ENCODE measurements around the gene PTTG1IP.

The PTTG1IP gene

DNA sequence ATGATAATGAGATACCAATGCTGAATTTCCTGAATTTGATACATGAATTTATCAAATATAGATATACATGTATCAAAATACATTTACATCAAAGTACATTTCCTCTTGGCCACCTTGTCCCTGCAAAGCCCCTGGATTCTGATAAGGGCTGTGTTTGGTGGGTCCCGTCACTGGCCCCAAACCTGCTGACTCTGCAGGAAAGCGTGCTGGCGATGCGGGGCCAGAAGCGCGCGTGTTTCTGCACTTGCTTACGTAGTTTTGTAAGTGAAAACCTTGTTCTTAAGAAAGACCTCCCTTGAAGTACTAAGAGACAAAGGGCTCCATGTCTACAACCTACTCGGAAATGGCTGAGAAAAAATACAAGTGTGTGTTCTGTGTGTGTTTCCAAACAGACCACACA, 36.2 kb upstream of the PTTG1IP start:
- DNase-seq (ENCODE audit: low read depth) = no peak

DNA sequence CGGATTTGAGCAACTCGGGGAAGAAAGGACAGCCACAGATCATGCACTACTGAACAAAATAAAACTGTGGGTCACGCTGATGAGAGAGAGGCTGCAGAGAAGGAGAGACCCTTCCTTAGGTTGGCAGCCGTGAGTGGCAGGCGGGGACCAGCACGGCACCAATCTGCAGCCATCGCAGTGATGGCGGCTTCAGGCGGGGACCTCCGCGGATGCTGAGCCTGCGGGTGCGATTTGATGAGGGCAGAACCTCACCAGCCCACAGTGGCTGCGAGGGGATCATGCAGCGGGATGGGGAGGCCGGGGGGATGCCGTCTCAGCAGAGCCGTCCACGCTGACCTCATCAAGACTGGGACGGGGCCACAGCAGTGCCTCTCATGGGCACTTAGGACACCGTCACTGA, 35.4 kb upstream of the PTTG1IP start:
- DNase-seq (ENCODE audit: low read depth) = no peak

DNA sequence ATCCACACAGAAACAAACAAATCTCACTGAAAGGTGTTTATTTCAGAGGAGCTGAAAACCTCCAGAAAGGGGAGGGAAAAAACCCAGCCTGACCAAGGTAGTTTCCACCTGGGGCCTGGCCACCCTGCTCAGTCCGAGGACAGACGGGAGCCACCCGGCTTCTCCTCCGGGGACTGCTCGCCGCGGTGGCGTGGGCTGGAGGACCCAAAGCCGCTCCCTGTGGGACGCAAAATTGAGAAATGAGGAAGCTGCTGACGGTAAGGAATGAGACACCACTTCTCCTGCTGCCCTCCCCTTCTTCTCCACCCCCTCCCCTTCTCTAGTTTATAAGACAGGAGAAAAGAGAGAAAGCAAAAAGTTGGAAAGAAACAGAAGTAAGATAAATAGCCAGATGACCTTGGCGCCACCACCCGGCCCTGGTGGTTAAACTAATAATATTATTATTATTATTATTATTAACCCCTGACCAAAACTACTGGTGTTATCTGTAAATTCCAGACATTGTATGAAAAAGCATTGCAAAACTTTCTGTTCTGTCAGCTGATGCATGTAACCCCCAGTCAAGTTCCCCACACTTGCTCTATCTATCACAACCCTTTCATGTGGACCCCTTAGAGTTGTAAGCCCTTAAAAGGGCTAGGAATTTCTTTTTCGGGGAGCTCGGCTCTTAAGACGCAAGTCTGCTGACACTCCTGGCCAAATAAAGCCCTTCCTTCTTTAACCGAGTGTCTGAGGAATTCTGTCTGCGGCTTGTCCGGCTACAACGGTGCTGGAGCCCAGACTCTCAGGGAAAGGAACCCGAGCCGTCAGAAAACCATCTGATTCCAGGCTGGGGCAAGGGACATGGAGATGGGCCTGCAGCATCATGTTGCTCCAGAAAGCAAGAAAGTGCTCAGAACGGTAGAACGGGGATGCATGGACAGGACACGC, 34.7 kb upstream of the PTTG1IP start:
- DNase-seq (ENCODE audit: low read depth) = no peak

DNA sequence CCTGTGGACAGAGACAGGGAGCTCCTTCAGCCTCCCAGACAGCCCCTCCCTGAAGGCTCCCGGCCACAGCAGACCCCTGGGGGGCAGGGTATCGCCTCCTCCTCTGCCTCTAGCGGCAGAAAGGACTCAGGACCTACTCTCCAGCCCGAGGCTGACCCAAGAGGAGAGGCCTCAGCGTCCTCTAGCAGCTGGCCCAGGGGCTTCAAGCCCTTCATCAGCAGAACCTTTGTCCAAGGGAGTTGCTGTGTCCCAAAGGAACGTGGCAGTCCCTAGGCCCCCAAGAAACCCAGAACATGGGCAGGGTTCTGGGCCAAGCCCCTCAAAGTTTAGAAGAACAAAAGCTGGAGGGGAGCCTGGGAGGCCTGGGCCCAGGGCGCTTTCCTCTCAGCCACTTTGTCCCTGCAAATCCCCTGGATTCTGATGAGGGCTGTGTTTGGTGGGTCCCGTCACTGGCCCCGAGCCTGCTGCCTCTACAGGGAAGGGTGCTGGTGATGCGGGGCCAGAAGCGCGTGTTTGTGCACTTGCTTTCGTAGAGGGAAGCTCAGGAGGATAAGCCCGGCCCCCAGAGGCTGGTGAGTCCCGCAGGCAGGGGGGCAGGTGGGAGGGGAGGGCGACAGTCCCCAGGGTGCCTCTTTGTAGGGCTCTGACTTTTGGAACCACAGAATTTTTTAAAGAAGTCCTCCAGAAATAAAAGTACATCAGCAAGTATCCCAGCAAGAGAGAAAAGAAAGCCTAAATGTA, 33.9 kb upstream of the PTTG1IP start:
- no peak for DNase-seq (ENCODE audit: low read depth)

DNA sequence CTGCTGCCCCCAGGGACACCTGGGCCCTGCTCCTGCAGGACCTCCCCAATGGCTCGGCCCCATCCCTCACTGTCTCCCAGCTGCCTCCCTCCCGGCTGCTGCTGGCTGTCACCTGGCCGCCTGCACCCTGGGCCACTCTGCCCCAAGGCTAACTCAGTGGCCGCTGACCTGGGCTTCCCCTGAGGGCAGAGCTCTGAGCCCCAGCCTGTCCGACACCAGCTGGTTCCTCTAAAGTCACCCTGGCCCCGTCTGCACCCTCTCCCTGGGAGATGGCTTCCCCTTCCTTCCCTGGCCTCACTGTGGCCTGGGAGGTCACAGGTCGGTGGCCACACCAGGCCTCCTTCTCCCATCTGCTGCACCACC, 32.2 kb upstream of the PTTG1IP start:
- no peak for DNase-seq (ENCODE audit: low read depth)

DNA sequence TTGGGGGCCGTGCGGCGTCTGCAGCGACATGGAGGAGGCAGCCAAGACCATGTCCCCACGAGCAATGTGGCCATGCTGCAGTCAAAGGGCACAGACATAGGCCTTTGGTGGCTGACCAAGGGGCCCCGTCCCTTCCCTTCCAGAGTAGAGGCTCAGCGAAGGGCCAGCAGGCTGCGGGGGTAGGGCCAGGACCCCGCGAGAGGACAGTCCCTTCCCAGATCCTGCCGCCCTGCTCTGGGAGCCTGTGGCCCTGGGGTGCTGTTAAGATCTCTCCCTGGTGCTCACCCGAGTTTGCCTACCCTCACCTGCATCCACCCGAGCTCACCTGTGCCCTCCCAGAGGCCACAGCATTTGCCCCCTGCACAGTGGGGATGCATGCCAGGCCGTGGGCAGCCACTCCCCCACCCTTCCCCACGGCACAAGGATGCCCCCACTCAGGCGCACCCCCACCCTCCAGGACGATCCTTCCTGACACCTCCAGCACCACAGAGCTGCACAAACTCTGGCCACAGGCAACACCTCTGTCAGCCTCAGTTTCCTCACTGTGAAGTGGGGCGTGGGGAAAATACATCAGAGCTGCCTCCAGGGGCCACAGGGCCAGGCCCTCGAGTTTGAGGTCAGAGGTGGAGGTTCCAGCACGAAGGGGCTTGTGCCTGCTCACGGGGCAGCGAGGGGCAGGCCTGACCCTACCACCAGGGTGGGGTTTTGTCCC, 31.7 kb upstream of the PTTG1IP start:
- no peak for DNase-seq (ENCODE audit: low read depth)

DNA sequence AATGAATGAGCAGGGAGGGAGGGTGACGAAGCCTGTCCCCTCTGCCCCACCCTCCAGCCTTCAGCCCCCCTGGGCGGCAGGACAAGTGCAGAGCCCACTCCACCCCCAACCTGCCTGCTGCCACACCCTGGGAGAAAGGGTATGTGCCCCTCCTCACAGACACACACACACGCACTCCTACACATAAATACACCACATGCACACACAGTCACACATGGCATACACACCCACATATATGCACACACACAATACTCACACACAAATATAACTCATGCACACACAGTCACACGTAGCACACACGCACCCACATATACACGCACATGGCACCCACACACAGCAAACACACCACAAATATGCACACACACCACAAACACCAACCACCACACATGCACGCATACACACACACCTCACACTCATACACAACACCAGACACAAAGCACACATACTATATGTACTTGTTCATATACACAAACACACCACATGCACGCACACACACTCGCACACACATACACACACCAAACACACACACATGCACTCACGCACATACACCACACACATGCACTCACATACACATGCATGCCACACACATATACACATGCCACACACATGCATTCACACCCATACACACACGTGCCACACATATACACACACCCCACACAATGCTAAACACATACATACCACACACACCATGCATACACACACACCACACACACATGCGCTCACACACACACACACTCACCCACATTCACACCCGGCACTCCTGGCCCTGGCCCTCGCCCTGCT, 30.8 kb upstream of the PTTG1IP start:
- no peak for DNase-seq (ENCODE audit: low read depth)

DNA sequence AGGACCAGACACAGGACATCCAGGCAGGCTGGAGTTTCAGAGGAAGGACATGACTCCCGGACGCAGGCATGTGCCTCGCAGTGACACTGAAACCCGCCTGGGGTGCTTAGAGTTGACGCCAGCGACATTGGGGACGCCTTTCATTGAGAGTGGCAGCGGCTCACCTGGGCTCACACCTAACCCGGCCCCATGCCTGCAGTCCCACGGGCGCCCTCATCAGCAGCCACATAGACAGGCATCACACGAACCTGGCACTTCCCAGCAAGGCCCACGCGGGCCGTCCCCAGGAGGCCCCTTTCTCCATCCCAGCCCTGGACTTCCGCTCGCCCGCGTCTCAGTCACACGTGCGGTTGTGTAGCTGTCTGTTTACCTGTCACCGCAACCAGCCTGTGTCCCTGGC, 30.2 kb upstream of the PTTG1IP start:
- no peak for DNase-seq (ENCODE audit: low read depth)

DNA sequence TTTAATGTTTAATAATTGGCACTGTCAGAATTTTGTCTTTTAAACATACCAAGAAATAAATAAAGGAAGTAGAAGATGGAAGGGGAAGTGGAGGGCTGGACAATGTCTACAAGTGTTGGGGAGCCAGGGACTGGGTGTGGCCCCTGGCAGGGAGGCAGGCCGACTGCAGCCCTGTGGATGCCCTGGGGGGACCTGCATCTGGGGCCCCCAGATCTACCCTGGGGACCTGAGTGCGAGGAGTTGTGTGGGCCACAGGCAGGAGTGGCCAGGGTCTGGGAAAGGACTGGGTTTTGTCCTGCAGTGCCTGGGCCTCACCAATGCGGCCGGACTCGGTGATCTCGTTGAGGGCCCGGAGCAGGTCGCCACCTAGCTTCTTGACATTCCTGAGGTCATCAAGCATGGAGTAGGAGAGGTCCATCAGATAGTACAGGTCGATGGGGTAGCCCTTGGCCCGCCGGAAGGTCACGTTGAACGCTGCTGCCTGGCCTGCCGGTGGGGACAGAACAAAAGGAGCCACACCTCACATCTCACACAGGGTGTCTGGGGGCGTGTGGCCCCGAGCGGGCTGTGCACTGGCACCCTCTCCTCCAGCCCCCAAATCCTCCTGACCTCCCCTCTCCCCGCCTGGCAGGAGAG, 29.7 kb upstream of the PTTG1IP start:
- DNase-seq (ENCODE audit: low read depth) = no peak

DNA sequence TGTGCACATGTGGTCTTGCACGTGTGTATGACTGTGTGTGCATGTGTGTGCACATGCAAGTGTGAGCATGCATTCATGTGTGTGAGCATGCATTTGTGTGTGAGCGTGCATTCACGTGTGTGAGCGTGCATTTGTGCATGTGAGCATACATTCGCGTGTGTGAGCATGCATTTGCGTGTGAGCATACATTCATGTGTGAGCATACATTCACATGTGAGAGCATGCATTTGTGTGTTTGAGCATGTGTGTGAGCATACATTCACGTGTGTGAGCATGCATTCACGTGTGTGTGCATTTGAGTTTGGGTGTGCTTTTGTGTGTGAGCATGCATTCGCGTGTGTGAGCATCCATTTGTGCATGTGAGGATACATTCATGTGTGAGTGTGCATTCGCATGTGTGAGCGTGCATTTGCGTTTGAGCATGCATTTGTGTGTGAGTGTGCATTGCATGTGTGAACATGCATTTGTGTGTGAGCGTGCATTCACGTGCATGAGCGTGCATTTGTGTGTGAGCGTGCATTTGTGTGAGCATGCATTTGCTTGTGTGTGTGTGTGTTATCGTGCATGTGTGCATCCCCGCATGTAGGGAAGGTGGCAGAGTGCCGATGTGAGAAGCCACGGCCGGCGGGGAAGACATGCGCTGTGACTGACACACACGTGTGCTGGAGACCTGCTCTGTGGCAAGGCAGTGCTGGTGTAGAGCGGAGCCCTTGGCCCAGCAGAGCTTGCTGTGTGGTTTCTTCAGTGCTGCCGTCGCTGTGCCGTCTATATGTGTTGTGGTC, 29.0 kb upstream of the PTTG1IP start:
- no peak for DNase-seq (ENCODE audit: low read depth)

DNA sequence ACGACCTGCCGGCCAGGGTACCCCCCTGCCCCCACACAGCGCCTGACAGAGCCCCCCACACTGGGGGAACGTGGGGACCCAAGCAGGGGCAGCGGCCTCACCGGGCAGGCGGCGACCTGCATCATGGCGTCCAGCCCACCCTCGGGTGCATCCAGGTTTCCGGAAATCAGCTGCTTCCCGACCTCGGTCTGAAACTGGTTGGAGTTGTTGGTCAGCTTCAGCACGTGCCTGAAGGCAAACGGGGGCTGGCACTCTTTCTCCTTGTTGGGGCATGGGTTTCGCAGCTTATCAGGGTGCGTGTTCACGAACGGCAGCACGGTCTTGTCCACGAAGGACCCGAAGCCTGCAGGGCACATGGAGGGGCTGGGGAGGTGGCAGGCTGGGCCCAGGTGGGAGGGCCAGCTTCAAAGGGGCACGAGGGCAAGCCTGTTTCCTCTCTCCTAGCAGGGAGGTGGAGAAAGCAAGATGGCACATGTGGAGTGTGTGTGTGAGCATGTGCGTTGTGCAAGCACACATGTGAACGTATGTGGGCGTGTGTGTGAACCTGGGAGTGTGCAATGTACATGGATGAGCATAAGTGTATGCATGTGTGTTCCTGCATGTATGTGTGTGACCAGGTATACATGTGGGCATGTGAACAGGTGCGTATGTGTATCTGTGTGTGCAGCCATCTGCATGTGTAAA, 28.0 kb upstream of the PTTG1IP start:
- DNase-seq (ENCODE audit: low read depth) = no peak

DNA sequence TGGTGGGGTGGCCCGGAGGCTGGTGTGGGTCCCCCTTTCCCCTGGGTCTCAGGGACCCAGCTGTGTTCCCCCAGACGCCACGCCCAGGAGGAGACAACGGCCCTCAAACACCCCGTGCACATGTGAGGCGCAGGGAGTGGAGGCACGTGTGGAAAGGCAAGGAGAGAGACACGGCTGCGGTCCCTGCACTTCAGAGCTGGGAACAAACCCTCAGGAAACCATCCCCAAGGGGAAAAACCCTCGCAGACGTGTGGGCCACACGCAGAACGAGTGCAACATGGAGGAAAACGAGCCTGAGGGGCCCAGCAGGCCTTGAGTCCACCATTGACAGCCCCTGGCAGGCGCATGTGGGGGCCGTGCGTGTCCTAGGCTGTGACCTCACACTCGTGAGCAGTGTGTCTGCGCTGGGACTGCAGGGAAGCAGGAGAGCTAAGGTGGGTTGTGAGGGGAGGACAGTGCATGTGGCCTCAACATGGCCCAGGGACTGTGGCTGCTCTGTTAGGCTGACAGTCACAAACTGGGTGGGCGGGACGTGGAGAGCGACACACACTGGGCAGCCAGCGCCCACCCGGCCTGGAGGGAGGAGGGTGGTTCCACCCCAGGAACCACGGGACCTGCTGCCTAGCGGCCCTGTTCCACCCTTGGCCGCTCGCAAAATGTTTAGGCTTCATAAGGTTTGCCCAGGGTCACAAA, 27.2 kb upstream of the PTTG1IP start:
- no peak for DNase-seq (ENCODE audit: low read depth)

DNA sequence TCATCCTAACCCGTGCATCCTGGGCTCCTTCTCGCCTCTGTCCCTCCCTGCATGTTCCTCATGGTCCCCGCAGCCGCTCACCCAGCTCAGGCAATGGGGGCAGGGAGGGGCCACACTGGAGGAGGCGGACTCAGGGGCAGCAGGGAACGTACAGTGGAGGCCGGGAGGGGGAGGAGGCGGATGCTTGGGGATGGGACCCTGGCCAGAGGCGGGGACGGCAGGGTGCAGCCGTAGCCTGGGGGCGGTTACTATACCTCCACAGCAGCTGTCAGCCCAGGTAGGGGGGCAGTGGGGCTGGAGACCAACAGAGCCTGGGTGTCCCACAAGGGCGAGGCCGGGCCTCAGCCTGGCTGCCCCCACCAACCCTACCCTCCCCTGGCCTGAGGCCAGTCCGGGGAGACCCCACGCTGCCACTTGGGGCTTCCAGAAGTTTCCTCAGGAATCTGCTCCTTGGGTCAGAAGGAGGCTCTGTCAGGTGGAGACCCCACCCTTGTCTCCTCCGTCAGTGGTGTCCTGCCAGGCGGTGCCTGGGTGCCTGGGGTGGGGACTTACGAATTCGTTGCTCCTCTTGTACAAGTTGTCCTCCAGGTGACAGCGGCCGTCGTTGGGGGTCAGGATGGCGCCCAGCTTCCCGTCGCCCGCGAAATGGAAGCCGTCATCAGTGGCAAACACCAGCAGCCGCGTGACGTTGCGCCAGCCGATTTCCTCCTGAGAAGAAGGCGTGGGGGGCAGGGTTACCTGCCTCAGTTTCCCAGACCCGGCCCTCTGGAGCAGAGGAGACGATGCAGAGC, 26.5 kb upstream of the PTTG1IP start:
- no peak for DNase-seq (ENCODE audit: low read depth)

DNA sequence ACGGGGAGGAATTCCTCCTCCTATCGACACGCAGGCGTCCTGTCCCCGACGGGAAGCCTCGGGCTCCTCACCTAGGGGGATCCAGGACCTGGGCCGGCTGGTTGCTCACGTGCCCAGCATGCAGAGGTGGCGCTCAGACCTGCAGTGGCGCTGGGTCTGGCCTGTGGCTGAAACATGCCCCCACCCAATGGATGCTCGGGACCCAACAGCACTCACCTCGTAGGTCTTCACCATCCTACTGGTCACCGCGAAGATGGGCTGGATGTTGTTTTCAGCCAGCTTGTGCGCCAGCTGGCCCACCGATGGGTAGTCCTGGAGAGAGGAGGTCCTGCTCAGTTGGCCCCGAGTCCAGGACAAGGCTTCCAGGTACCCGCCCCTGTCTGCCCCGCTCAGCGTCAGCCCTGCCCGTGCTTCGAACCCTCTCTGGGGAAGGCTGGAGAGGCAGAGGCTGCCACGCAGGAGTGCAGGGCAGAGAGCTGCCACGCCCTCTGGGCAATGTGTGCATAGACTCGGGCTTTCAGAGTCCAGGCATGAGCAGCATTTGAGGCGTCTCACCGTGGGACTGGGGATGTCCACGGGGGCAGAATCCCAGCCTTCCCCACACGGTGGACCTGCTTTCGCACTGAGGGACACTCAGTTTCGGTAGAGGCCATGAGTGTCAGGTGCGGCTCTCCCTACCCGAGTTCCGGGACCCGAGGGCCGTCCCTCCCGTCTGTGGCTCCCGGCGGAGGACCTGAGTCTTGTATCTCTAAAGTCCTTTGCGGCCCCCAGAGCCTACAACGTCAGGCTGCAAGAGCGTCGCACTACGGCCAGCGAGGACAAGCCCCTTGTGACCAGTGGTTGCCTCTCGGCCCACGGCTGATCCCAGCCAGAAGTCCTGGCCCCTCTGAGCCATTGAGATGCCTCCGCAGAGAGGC, 25.6 kb upstream of the PTTG1IP start:
- no peak for DNase-seq (ENCODE audit: low read depth)

DNA sequence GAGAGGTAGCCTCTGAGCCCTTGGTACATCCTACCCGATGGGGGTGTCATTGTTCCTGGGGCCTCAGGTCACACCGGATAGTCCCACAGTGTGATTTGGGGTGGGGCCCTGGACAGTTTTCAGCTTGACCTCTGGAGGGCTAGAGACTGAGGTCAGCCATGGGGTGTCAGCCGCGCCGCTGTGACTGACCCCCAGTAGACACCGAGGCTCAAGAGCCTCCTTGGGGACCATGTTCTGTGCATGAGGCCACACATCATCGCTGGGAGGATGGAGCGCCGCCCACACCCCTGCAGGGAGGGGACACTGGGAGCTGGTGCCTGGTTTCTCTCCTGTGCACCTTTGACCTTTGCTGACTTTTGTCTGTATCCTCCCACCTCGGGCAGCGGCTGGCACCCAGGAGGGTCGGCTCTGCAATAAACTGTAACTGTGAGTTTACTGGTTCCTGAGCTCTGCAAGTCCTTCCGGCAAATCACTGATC, 24.6 kb upstream of the PTTG1IP start:
- DNase-seq (ENCODE audit: low read depth) = no peak

DNA sequence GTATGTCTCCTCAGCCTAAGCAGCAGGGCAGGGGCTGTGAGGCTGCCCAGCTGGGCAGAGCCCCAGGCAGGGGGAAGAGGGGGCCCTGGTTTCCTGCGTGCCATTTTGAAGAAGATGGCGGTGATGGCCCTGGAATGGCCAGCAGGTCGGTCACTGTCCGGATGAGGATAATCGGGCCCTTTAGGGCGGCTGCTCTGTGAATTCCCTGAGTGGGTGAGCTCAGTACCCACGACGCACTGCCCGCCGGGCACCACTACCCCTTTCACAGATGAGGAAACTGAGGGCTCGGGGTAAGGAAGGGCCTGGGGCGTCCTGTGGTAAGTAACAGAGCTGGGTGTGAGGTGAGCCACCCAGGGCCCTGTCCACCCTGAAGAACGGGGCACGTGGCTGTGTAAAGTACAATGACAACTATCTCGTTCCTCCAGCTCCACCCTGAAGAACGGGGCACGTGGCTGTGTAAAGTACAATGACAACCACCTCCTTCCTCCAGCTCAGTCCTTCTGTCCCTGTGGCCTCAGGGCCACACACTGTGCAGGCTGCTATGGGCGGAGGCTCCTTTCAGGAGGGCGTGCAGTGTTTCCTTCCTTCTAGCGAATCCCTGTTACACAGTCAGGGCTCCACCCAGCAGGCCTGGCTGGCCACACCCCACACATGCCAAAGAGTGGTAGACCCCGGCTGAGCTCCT, 24.0 kb upstream of the PTTG1IP start:
- no peak for DNase-seq (ENCODE audit: low read depth)
